IPS-NIHi7 (cell line): ENCODE data around the gene NFKB1.
"Not testable (repeated sequence)": the region's sequence is repeated elsewhere in the genome, so short reads cannot be mapped to it uniquely, and the experiment has no call there.

Experiments
- DNase-seq: peaks from one replicate; pipeline ENCODE4 v3.0.0; 2012; ENCODE audit warnings: mixed read lengths; ENCODE audit errors: extremely low spot score

The NFKB1 gene

GRCh38 chr4:102598762-102599374, 97.7 kb downstream of the NFKB1 start:
- no peak for DNase-seq

GRCh38 chr4:102599455-102599854, 98.3 kb downstream of the NFKB1 start:
- DNase-seq: no peak

GRCh38 chr4:102599886-102600285, 98.7 kb downstream of the NFKB1 start:
- no peak for DNase-seq

- no peak for DNase-seq
Measured at GRCh38 chr4:102600689-102601088, 99.5 kb downstream of the NFKB1 start.

DNA sequence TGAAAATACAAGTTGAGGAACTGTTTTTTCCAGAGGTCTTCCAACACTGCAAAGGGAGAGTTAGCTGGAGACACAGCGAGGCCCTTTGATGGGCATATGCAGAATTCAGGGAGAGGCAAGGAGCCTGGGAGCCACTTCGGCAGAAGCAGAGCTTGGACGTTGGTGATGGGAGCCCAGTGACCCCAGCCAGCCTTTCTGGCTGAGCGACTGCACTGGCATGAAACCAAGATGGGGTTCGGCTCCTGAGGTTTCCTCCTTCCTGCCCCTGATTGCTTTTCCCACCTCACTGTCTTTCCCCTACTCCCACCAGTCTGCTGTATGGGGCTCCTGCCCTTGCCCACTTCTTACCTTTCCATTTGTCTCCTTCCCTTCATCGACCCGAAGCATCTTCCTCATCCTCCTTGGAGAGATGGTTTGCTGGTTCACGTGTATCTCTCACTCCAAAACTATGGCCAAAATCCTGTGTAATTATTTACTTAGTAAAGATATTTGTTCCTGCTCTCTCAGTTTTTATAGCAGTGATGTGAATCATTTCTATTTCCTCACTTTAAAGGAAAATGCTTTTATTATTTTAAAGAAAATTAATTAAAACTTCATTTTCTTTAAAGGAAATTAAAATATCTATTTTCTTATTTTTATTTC, 100.5 kb downstream of the NFKB1 start:
- DNase-seq: no peak

GRCh38 chr4:102604222-102604940, 103.2 kb downstream of the NFKB1 start:
- no peak for DNase-seq

DNA sequence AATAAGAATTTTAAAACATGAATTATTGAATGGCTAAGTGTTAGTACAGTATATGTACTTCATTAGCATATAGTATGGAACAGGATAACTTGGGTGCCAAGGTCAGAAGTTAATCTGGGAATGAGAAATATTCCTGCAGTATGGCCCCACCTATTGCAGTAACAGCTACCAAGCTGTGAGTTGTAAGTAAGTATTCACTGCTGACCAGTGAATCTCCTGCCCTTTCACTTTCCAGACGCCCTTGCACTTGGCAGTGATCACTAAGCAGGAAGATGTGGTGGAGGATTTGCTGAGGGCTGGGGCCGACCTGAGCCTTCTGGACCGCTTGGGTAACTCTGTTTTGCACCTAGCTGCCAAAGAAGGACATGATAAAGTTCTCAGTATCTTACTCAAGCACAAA, 105.1 kb downstream of the NFKB1 start:
- no peak for DNase-seq

GRCh38 chr4:102606846-102607450, 105.8 kb downstream of the NFKB1 start:
- DNase-seq: no peak

GRCh38 chr4:102608190-102608589, 107.0 kb downstream of the NFKB1 start:
- DNase-seq: no peak

DNA sequence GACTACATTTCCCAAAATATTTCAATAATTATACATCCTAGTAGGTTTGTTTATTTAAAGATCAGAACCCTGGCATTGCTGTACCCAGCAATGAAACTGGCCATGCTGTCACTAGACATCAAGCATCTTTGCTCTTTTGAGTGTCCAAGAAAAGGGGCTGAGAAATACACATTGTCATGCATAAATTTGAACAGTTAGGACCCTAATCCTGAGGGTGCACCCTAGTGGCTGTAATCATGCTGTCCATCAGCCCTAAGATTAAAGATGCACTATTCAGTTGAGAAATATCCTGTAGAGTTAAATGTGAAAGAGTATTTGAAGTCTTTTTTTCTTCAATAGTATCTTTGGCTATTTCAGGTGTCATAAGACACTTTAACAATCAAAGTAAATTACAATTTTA, 108.8 kb downstream of the NFKB1 start:
- no peak for DNase-seq

GRCh38 chr4:102610476-102610875, 109.3 kb downstream of the NFKB1 start:
- no peak for DNase-seq

GRCh38 chr4:102612210-102612609, 111.1 kb downstream of the NFKB1 start:
- no peak for DNase-seq

DNA sequence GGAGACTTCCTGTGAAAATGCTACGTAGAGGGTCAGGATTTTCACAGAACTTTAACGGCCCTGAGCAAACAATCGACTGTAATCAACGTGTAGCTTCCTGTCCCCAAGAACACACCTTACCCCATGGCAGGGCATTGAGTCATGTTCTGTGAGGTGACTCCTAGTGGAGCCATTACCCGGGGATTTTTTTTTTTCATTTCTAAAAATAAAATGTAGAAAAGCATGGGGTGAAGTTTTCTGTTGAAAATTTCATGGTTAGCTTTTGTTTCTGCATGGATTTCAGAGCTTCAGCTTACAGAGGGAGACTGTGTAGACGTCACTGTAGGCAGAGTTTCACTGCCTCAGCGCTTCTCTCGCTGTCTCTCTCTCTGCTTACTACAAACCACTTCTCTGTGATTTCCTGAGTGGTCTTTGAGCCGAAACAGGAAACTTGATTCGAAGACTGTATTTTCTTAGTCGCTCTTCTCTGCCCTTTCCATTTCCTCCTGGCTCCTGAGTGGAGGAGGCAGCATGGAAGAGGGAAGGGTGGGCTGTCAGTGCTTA, 111.7 kb downstream of the NFKB1 start:
- no peak for DNase-seq

DNA sequence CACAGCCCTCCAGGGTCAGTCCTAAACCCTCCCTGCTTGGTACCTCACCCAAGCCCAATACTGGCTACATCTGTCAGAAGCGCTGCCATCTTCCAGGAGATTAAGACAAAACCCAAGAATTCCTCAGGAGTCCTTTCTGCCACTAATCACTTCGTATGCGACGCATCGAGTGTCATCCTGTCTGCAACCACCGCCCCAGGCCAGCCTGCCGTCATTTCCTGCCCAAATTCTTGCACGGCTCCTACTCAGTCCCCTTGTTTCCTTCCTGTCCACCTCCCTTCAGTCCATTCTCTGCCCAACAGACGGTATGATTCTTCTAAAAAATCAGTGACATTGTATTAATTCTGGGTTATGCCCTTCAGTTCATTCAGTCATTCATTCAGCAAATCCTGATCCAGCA, 113.6 kb downstream of the NFKB1 start:
- no peak for DNase-seq

GRCh38 chr4:102616636-102617035, 115.5 kb downstream of the NFKB1 start:
- DNase-seq: peak; percentile 38

DNA sequence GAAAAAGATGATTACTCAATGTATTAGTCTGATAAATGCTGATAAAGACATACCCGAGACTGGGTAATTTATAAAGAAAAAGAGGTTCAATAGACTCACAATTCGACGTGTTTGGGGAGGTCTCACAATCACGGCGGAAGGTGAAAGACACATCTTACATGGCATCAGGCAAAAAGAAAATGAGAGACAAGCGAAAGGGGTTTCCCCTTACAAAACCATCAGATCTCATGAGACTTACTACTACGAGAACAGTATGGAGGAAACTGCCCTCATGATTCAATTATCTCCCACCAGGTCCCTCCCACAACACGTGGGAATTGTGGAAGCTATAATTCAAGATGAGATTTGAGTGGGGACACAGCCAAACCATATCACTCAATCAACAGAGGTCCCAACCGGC, 117.9 kb downstream of the NFKB1 start:
- not testable (repeated sequence) for DNase-seq

GRCh38 chr4:102619776-102620631, 118.8 kb downstream of the NFKB1 start:
- DNase-seq: not testable (repeated sequence)

- peak; percentile 45 for DNase-seq
Measured at GRCh38 chr4:102620697-102621497, 119.7 kb downstream of the NFKB1 start.

DNA sequence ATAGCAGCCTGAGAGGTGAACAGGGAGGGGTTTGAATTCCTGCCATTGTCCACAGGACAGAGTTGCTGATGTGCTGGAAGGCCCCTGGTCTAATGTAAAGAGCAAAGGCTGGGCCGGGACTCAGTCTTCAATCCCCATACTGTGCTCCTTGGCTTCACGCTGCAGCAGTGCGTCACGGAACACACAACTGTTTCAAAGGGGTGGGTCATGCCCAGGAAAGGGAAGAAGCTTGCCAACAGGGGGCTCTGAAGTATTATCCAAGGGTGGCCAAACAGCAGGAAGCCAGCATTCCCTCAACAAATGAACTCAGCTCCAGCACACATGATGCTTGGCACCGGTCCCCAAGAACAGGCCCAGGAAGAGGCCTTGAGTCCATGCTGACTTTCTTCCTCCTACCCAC, 122.5 kb downstream of the NFKB1 start:
- DNase-seq: peak; percentile 61

DNA sequence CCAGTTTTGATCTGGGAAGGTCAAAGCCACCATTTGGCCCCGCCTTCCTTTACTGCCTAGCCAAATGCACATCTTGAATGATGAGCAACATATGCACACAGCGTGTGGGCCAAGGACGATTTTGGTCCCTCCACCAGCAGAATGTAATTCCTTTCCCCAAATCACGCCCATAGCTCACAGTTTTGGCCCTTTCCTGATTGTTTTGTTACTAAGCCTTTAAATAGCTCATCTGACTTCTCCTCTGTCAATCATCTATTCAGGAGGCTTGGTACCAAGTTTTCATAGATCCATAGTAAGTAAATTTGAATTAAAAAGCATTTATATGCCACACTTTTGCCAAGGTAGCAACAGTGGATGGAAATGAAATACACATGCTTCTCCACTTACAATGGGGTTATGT, 123.3 kb downstream of the NFKB1 start:
- DNase-seq: no peak
